ENCODE measurements around the gene KLK7. TPM values are rescaled to one million over a fixed set of nuclear protein-coding genes. Genes with fewer than 3 reads are reported as not detected.
"Not testable (repeated sequence)": the region's sequence is repeated elsewhere in the genome, so short reads cannot be mapped to it uniquely, and the experiment has no call there.

Gene KLK7
- total and polyA plus RNA-seq, 2 experiments from 2014 or later, result 0.20 to 2.8 TPM

DNA sequence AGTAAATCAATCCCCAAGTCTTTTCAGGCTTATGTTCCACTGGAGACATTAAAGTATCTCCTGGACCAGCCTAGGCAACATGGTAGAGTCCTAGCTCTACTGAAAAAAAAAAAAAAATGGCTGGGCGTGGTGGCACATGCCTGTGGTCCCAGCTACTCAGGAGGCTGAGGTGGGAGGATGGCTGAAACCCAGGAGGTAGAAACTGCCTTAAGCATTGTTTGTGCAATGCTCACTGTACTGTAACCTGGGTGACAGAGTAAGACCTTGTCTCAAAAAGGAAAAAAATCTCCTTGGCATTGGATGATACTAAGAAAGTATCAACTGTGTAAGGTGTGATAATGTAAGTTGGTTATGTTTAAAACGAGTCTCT, 8.9 kb upstream of the KLK7 start:
- Histone ChIP-seq H3K27me3 (peaks cover 6% of the 10 kb centered on the region), H3K79me2 (no peaks in the 10 kb centered on the region), H3K4me2 (no peak overlapping the region), H3K4me1 (ENCODE audit: insufficient read depth) (no peaks in the 10 kb centered on the region), H3K27ac (no peak overlapping the region), H2AFZ (no peak overlapping the region), H4K20me1 (ENCODE audit: insufficient read depth, poor library complexity, severe bottlenecking) (no peaks in the 10 kb centered on the region), H3K4me3 (no peak overlapping the region), H3K36me3 (replicated peaks; ENCODE audit: insufficient read depth, low read depth) (no peaks in the 10 kb centered on the region), H3K9me2 (replicated peaks; ENCODE audit: insufficient read depth) (no peaks in the 10 kb centered on the region), H3K9me3 (ENCODE audit: low read depth) (no peaks in the 10 kb centered on the region)
- no peak for DNase-seq (ENCODE audit: low spot score)
- TF ChIP-seq, protein P1, sequence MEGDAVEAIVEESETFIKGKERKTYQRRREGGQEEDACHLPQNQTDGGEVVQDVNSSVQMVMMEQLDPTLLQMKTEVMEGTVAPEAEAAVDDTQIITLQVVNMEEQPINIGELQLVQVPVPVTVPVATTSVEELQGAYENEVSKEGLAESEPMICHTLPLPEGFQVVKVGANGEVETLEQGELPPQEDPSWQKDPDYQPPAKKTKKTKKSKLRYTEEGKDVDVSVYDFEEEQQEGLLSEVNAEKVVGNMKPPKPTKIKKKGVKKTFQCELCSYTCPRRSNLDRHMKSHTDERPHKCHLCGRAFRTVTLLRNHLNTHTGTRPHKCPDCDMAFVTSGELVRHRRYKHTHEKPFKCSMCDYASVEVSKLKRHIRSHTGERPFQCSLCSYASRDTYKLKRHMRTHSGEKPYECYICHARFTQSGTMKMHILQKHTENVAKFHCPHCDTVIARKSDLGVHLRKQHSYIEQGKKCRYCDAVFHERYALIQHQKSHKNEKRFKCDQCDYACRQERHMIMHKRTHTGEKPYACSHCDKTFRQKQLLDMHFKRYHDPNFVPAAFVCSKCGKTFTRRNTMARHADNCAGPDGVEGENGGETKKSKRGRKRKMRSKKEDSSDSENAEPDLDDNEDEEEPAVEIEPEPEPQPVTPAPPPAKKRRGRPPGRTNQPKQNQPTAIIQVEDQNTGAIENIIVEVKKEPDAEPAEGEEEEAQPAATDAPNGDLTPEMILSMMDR (IDR thresholded peaks at IDR 0.05; ENCODE audit: poor library complexity), result no peak
- TF ChIP-seq EZH2 (IDR thresholded peaks at IDR 0.05; ENCODE audit: borderline replicate concordance) (no peak), EZH2phosphoT487 (IDR thresholded peaks at IDR 0.05; ENCODE audit: low read depth, severe bottlenecking, unreplicated experiment) (no peak)
- WGBS (ENCODE audit: low lambda C conversion rate, missing lambda C conversion rate), result 71% methylated on average over 2 of the region's 2 CpGs

DNA sequence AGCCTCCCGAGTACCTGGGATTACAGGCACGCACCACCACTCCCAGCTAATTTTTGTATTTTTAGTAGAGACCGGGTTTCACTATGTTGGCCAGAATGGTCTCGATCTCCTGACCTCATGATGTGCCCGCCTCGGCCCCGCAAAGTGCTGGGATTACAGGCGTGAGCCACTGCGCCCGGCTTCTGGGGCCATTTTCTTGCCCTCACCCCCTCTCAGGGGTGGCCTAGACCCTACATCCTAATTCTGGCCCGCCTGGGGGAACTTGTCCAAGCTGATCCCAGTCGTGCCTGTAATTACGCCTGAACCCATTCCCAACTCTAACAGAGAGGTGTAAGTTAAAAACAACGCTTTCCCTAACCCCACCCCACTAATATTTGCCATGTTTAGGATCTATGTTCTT, 699 bp upstream of the KLK7 start:
- H3K4me2 ChIP-seq; H3K36me3 ChIP-seq (replicated peaks; ENCODE audit: insufficient read depth, low read depth); H3K4me3 ChIP-seq; H3K27ac ChIP-seq; H3K4me1 ChIP-seq (ENCODE audit: insufficient read depth); H3K9me3 ChIP-seq (ENCODE audit: low read depth); H3K9me2 ChIP-seq (replicated peaks; ENCODE audit: insufficient read depth); DNase-seq (ENCODE audit: low spot score); H4K20me1 ChIP-seq (ENCODE audit: insufficient read depth, poor library complexity, severe bottlenecking); H2AFZ ChIP-seq; H3K79me2 ChIP-seq: not testable (repeated sequence)
- H3K27me3 ChIP-seq, result peaks cover 22% of the 10 kb centered on the region
- WGBS (ENCODE audit: low lambda C conversion rate, missing lambda C conversion rate), result 88% methylated on average over 14 of the region's 14 CpGs

DNA sequence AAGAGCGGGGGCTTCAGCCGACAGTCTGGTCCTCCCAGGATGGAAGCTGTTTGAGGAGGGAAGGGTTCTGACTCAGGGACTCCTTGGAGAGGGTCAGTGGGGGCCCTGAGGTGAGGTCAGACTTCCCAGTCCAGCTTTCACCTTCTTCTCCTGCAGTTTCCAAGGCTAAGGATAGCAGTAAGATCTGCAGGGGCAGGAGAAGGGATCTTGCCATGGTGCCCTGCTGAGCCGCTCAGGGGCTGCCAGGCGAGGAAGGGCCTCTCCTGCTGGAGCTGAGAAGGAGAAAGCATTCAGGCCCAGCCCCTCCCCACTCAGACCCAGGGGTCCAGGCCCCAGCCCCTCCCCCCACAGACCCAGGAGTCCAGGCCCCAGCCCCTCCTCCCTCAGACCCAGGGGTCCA, 1.5 kb downstream of the KLK7 start:
- Histone ChIP-seq H3K27ac (no peak overlapping the region), H4K20me1 (ENCODE audit: insufficient read depth, poor library complexity, severe bottlenecking) (no peaks in the 10 kb centered on the region), H3K79me2 (no peaks in the 10 kb centered on the region), H3K4me2 (no peak overlapping the region), H3K4me3 (no peak overlapping the region), H2AFZ (no peak overlapping the region), H3K36me3 (replicated peaks; ENCODE audit: insufficient read depth, low read depth) (no peaks in the 10 kb centered on the region), H3K27me3 (peaks cover 22% of the 10 kb centered on the region), H3K9me3 (ENCODE audit: low read depth) (no peaks in the 10 kb centered on the region), H3K9me2 (replicated peaks; ENCODE audit: insufficient read depth) (no peaks in the 10 kb centered on the region), H3K4me1 (ENCODE audit: insufficient read depth) (no peaks in the 10 kb centered on the region)
- no peak for DNase-seq (ENCODE audit: low spot score)
- TF ChIP-seq EZH2 (IDR thresholded peaks at IDR 0.05; ENCODE audit: borderline replicate concordance) (no peak), EZH2phosphoT487 (IDR thresholded peaks at IDR 0.05; ENCODE audit: low read depth, severe bottlenecking, unreplicated experiment) (no peak)
- TF ChIP-seq, protein P1 (IDR thresholded peaks at IDR 0.05; ENCODE audit: poor library complexity), result no peak
- WGBS (ENCODE audit: low lambda C conversion rate, missing lambda C conversion rate), result 82% methylated on average over 4 of the region's 4 CpGs

DNA sequence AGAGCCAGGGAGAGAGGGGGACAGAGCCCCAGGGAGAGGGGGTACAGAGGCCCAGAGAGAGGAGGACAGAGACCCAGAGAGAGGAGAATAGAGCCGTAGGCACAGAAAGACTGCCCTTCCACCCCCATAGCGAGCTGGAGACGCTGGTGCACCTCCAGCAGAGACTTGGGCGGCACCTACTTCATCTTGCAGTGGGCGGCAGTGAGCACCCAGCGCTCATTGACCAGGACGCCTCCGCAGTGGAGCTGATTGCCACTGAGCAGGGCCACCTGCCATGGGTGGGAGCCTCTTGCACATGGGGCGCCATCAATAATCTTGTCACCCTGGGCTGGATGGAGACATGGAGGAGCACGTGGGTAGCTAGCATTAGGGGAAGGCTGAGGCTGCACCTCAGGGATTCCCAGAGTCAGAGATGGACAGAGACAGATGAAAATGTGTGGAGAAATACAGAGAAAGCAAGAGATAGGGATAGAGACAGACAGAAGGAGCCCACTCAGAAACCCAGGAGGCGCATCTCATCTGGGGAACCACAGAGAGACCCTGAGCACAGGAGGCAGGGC, 2.0 kb downstream of the KLK7 start:
- Histone ChIP-seq H3K9me3 (ENCODE audit: low read depth) (no peaks in the 10 kb centered on the region), H3K79me2 (no peaks in the 10 kb centered on the region), H3K9me2 (replicated peaks; ENCODE audit: insufficient read depth) (no peaks in the 10 kb centered on the region), H2AFZ (no peak overlapping the region), H3K27me3 (peaks cover 22% of the 10 kb centered on the region), H3K27ac (no peak overlapping the region), H3K4me3 (no peak overlapping the region), H3K4me1 (ENCODE audit: insufficient read depth) (no peaks in the 10 kb centered on the region), H4K20me1 (ENCODE audit: insufficient read depth, poor library complexity, severe bottlenecking) (no peaks in the 10 kb centered on the region), H3K36me3 (replicated peaks; ENCODE audit: insufficient read depth, low read depth) (no peaks in the 10 kb centered on the region), H3K4me2 (no peak overlapping the region)
- WGBS (ENCODE audit: low lambda C conversion rate, missing lambda C conversion rate), result 69% methylated on average over 11 of the region's 11 CpGs
- DNase-seq (ENCODE audit: low spot score), result no peak
- no peak for TF ChIP-seq EZH2 (IDR thresholded peaks at IDR 0.05; ENCODE audit: borderline replicate concordance)
- TF ChIP-seq, protein P1 (IDR thresholded peaks at IDR 0.05; ENCODE audit: poor library complexity), result no peak
- no peak for TF ChIP-seq EZH2phosphoT487 (IDR thresholded peaks at IDR 0.05; ENCODE audit: low read depth, severe bottlenecking, unreplicated experiment)

Measured in hepatocyte (in vitro differentiated cells).